HepG2 (cell line): Measurements from ENCODE around the gene MAN2B2. TPM values are rescaled to one million over a fixed set of nuclear protein-coding genes. Genes with fewer than 3 reads are reported as not detected.

Experiments
- ATAC-seq: fragments of 200-7000 bp; cut with Tn5 transposase; 3 replicates; pipeline ENCODE4 v1.9.1; 2020; ENCODE audit warnings: mild to moderate bottlenecking, moderate library complexity
- BruUV-seq: library from RNA; stranded (reverse); fragments of 400-500 nt; replicated peaks from 2 replicates; lab custom pipeline; 2021; lab: Mats Ljungman, UMichigan
- CTCF ChIA-PET: fragments of 300-600 bp; formaldehyde crosslinking; extraction: SDS; loops from one replicate; lab custom pipeline; 2021; ENCODE audit warnings: low total read pairs, inconsistent platforms, low intra/inter-chr PET ratio; lab: Yijun Ruan, JAX
- POLR2A ChIA-PET: fragments of 350-600 bp; sonication (Branson Sonifier 250); formaldehyde crosslinking; loops from one replicate; lab custom pipeline; 2020; ENCODE audit warnings: antibody characterized with exemption, inconsistent platforms; lab: Yijun Ruan, JAX
- DNase-seq: peaks from one replicate; pipeline ENCODE4 v3.0.0-alpha.2; 2015; ENCODE audit warnings: low spot score
- FAIRE-seq: peaks from 3 replicates; lab custom pipeline; 2011; peaks lifted over from hg19 to GRCh38; lab: Jason Lieb, UNC
- H2AFZ ChIP-seq: one replicate; pipeline ENCODE4 v1.6.1; 2011; ENCODE audit warnings: low read length, inconsistent platforms
- H3K27ac ChIP-seq: fragments of 300-600 bp; 3 replicates; pipeline ENCODE4 v1.8.0; 2011; ENCODE audit warnings: mixed run types, mild to moderate bottlenecking, mixed read lengths, low read length, inconsistent platforms; ENCODE audit not compliant: insufficient read depth; ENCODE audit errors: extremely low read length
- H3K27me3 ChIP-seq, 2 experiments: fragments of 200-600 bp in 1 of 2; 2 replicates in 1 of 2; 3 replicates in 1 of 2; pipeline versions ENCODE4 v1.6.0 to v1.8.0; 2011; ENCODE audit warnings: low read length in 2 of 2, mild to moderate bottlenecking in 2 of 2, moderate library complexity in 2 of 2, inconsistent platforms in 1 of 2; ENCODE audit not compliant: insufficient read depth in 2 of 2, control insufficient read depth in 1 of 2
- H3K36me3 ChIP-seq, 2 experiments: fragments of 200-600 bp in 1 of 2; replicated peaks in 1 of 2; 2 replicates in 1 of 2; 3 replicates in 1 of 2; pipeline versions ENCODE4 v1.5.1 to v1.8.0; 2011; ENCODE audit warnings: low read length in 2 of 2, inconsistent platforms in 1 of 2; ENCODE audit not compliant: insufficient read depth in 2 of 2, control insufficient read depth in 1 of 2
- H3K4me1 ChIP-seq: 2 replicates; pipeline ENCODE4 v1.5.1; 2012; ENCODE audit warnings: low read length, inconsistent platforms; ENCODE audit not compliant: insufficient read depth
- H3K4me2 ChIP-seq: 2 replicates; pipeline ENCODE4 v1.6.0; 2011; ENCODE audit warnings: low read depth, low read length, inconsistent platforms
- H3K4me3 ChIP-seq, 3 experiments: fragments of 200-600 bp in 1 of 3; sonication (generic), shearing (Covaris generic) in 1 of 3; replicated peaks in 1 of 3; 2 replicates each; pipeline ENCODE4 v1.5.1; 2011 to 2016; ENCODE audit warnings: low read length in 3 of 3, inconsistent platforms in 2 of 3, low read depth in 2 of 3, mild to moderate bottlenecking in 2 of 3, control low read depth in 1 of 3, mixed read lengths in 1 of 3; ENCODE audit not compliant: insufficient read depth in 1 of 3
- H3K79me2 ChIP-seq: one replicate; pipeline ENCODE4 v1.6.1; 2011; ENCODE audit warnings: low read length, inconsistent platforms; ENCODE audit not compliant: insufficient read depth
- H3K9ac ChIP-seq: 2 replicates; pipeline ENCODE4 v1.6.0; 2011; ENCODE audit warnings: mild to moderate bottlenecking, low read depth, low read length, inconsistent platforms; ENCODE audit not compliant: insufficient read depth
- H3K9me3 ChIP-seq: 2 replicates; pipeline ENCODE4 v1.5.1; 2012; ENCODE audit warnings: mild to moderate bottlenecking, low read length
- H4K20me1 ChIP-seq: 2 replicates; pipeline ENCODE4 v1.6.0; 2011; ENCODE audit warnings: inconsistent platforms, mild to moderate bottlenecking, low read length, moderate library complexity; ENCODE audit not compliant: insufficient read depth
- BRD4 ChIP-seq: sonication (generic); formaldehyde crosslinking; IDR thresholded peaks from 2 replicates; pipeline ENCODE4 v1.4.0; 2020; ENCODE audit warnings: missing genetic modification reagents
- IKZF5 ChIP-seq: IDR thresholded peaks from 2 replicates; pipeline ENCODE4 v1.6.1; 2018; ENCODE audit warnings: missing genetic modification reagents, mild to moderate bottlenecking, missing compliant biosample characterization
- NFATC3 ChIP-seq: sonication (generic); formaldehyde crosslinking; IDR thresholded peaks from 2 replicates; pipeline ENCODE4 v1.5.1; 2020; ENCODE audit warnings: mild to moderate bottlenecking, missing genetic modification reagents
- PHF20 ChIP-seq: sonication (generic); formaldehyde crosslinking; IDR thresholded peaks from 2 replicates; pipeline ENCODE4 v1.5.0; 2020; ENCODE audit warnings: mild to moderate bottlenecking, missing genetic modification reagents
- STAG1 ChIP-seq: sonication (generic); formaldehyde crosslinking; IDR thresholded peaks from 2 replicates; pipeline ENCODE4 v1.4.0; 2020; ENCODE audit warnings: missing genetic modification reagents
- ZBTB38 ChIP-seq: sonication (generic); formaldehyde crosslinking; IDR thresholded peaks from 2 replicates; pipeline ENCODE4 v1.5.1; 2020; ENCODE audit warnings: mild to moderate bottlenecking, missing genetic modification reagents
- ZNF503 ChIP-seq: sonication (generic); formaldehyde crosslinking; IDR thresholded peaks from 2 replicates; pipeline ENCODE4 v1.4.0; 2020; ENCODE audit warnings: missing genetic modification reagents
- ZNF564 ChIP-seq: sonication (generic); formaldehyde crosslinking; IDR thresholded peaks from 2 replicates; pipeline ENCODE4 v1.8.1; 2023; ENCODE audit warnings: mild to moderate bottlenecking, missing genetic modification reagents
- ZNF646 ChIP-seq: sonication (generic); formaldehyde crosslinking; IDR thresholded peaks from 2 replicates; pipeline ENCODE4 v1.9.0; 2021; ENCODE audit warnings: mild to moderate bottlenecking, missing genetic modification reagents
- ZNF766 ChIP-seq: sonication (generic); formaldehyde crosslinking; IDR thresholded peaks from 2 replicates; pipeline ENCODE4 v1.5.0; 2020; ENCODE audit warnings: missing genetic modification reagents, borderline replicate concordance
- WGBS: methylation state at CpG from one replicate; pipeline ENCODE4 v1.1.6; 2017; ENCODE audit warnings: low lambda C conversion rate; 5-methylcytosine and 5-hydroxymethylcytosine counted together
- in situ Hi-C: cut with HindIII; loops from 2 replicates; pipeline ENCODE4 v1.10.0; 2017; ENCODE audit warnings: low pct_unique_long_range_greater_than_20kb; ENCODE audit not compliant: extremely low pct_ligation_motif_present
- intact Hi-C: fragments of 100-400 bp; cut with micrococcal nuclease; formaldehyde crosslinking; loops from one replicate; pipeline ENCODE4 v1.10.0; 2022; ENCODE audit not compliant: unreplicated experiment
- polyA plus RNA-seq, 8 experiments: library from polyadenylated mRNA; depleted of rRNA in 3 of 8; stranded (reverse) in 7 of 8; unstranded in 1 of 8; fragments of >200 nt; fragmentation: Illumina TruSeq in 4 of 8; extraction: Trizol in 4 of 8; gene quantifications; 2 replicates each; pipeline versions ENCODE4 v1.2.1 to v1.2.3, GENCODE V29; 2011 to 2016; ENCODE audit warnings: low read depth in 4 of 8, missing spikeins in 1 of 8, mixed read lengths in 1 of 8; ENCODE audit not compliant: insufficient read depth in 1 of 8
- total RNA-seq, 5 experiments: library from RNA; depleted of rRNA; stranded (reverse); fragments of >200 nt; fragmentation: Illumina TruSeq; extraction: Trizol; gene quantifications; 2 replicates each; pipeline ENCODE4 v1.2.3, GENCODE V29; 2016; ENCODE audit warnings: low read depth in 1 of 5
- TF ChIP-seq, protein P1 (sequence below): sonication (generic); formaldehyde crosslinking; IDR thresholded peaks from 2 replicates; pipeline ENCODE4 v1.5.0; 2020; ENCODE audit warnings: missing genetic modification reagents, mild to moderate bottlenecking, borderline replicate concordance
- TF ChIP-seq, protein P2 (sequence below): sonication (generic); formaldehyde crosslinking; conservative IDR thresholded peaks from 2 replicates; pipeline ENCODE4 v1.8.0; 2022; ENCODE audit warnings: mild to moderate bottlenecking, moderate library complexity, missing genetic modification reagents

MAN2B2 gene
- total and polyA plus RNA-seq, 2 of the 13 experiments (the other 11 are each of a cell fraction or from before 2014, with no cell fraction given) = 4.8 to 5.4 TPM

DNA sequence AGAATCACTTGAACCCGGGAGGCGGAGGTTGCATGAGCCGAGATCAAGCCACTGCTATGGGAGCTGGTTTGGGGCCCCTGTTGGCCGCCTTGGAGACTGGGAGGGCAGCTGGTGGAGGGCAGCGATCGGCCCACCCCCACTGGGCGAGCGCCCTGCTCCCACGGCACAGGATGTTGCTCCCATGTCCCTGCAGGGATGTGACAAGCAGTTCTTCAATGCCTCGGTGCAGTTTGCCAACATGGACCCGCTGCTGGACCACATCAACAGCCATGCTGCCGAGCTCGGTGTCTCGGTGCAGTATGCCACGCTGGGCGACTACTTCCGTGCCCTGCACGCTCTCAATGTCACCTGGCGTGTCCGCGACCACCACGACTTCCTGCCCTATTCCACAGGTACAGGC, 19.4 kb downstream of the MAN2B2 start:
- Histone ChIP-seq H3K9me3 (no peaks in the 10 kb centered on the region), H3K4me2 (no peak overlapping the region), H3K4me3 (no peak overlapping the region), H3K36me3 (no peaks in the 10 kb centered on the region; a peak in 2 of 5 replicates), H3K9ac (no peak overlapping the region), H4K20me1 (no peaks in the 10 kb centered on the region), H3K4me1 (no peaks in the 10 kb centered on the region), H3K27ac (no peak overlapping the region), H3K27me3 (no peaks in the 10 kb centered on the region), H2AFZ (no peak overlapping the region), H3K79me2 (no peaks in the 10 kb centered on the region)
- CTCF ChIA-PET = no interaction called here
- no peak for ATAC-seq
- POLR2A ChIA-PET = no interaction called here
- no TSS peak for BruUV-seq
- intact Hi-C loops (no loop called here), in situ Hi-C loops (no loop called here)
- WGBS = 98% methylated on average over 18 of the region's 22 CpGs
- no peak for FAIRE-seq
- no peak for DNase-seq
- TF ChIP-seq IKZF5 (CRISPR knock-in tag) (no peak), PHF20 (CRISPR knock-in tag) (no peak), NFATC3 (CRISPR knock-in tag) (no peak), STAG1 (CRISPR knock-in tag) (no peak), ZNF503 (CRISPR knock-in tag) (no peak), BRD4 (CRISPR knock-in tag) (no peak), ZNF766 (CRISPR knock-in tag) (no peak), ZBTB38 (CRISPR knock-in tag) (no peak), ZNF646 (CRISPR knock-in tag) (no peak), ZNF564 (CRISPR knock-in tag) (no peak)
- TF ChIP-seq, protein P1, sequence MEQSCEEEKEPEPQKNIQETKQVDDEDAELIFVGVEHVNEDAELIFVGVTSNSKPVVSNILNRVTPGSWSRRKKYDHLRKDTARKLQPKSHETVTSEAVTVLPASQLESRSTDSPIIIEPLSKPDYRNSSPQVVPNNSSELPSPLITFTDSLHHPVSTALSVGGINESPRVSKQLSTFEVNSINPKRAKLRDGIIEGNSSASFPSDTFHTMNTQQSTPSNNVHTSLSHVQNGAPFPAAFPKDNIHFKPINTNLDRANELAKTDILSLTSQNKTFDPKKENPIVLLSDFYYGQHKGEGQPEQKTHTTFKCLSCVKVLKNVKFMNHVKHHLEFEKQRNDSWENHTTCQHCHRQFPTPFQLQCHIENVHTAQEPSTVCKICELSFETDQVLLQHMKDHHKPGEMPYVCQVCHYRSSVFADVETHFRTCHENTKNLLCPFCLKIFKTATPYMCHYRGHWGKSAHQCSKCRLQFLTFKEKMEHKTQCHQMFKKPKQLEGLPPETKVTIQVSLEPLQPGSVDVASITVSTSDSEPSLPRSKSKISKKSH (CRISPR knock-in tag) = no peak
- TF ChIP-seq, protein P2, sequence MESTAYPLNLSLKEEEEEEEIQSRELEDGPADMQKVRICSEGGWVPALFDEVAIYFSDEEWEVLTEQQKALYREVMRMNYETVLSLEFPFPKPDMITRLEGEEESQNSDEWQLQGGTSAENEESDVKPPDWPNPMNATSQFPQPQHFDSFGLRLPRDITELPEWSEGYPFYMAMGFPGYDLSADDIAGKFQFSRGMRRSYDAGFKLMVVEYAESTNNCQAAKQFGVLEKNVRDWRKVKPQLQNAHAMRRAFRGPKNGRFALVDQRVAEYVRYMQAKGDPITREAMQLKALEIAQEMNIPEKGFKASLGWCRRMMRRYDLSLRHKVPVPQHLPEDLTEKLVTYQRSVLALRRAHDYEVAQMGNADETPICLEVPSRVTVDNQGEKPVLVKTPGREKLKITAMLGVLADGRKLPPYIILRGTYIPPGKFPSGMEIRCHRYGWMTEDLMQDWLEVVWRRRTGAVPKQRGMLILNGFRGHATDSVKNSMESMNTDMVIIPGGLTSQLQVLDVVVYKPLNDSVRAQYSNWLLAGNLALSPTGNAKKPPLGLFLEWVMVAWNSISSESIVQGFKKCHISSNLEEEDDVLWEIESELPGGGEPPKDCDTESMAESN (CRISPR knock-in tag) = no peak
